Measurements from ENCODE around the gene FRMD8. TPM values are rescaled to one million over a fixed set of nuclear protein-coding genes. Genes with fewer than 3 reads are reported as not detected.

FRMD8 gene
- total and polyA plus RNA-seq, 2 of the 4 experiments (the other 2 are of a cell fraction) = 11.3 to 19.8 TPM

DNA sequence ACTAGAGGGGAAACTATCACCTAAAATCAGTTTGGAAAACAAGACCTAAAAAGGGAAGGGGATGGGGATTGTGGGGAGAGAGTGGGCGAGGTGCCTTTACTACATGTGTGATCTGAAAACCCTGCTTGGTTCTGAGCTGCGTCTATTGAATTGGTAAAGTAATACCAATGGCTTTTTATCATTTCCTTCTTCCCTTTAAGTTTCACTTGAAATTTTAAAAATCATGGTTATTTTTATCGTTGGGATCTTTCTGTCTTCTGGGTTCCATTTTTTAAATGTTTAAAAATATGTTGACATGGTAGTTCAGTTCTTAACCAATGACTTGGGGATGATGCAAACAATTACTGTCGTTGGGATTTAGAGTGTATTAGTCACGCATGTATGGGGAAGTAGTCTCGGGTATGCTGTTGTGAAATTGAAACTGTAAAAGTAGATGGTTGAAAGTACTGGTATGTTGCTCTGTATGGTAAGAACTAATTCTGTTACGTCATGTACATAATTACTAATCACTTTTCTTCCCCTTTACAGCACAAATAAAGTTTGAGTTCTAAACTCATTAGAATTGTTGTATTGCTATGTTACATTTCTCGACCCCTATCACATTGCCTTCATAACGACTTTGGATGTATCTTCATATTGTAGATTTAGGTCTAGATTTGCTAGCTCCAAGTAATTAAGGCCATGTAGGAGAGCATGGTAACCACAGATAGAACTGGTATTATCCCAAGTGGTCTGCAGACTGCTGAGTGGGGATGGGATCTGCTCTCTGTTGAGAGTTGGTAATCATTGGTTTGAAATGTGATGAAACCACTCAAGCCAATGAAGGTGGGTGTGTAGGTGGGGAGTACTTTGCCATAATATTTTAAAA, 39.8 kb downstream of the FRMD8 start (continued):
- TF ChIP-seq MXI1 (IDR thresholded peaks at IDR 0.05; ENCODE audit: borderline replicate concordance, low read depth, low read length) (no peak), RAD21 (IDR thresholded peaks at IDR 0.05; ENCODE audit: low read length) (no peak), CEBPB (IDR thresholded peaks at IDR 0.05; ENCODE audit: low read depth, low read length) (peak; percentile 91)

All from IMR-90 (cell line).